ENCODE measurements around the gene ASCC1. TPM values are rescaled to one million over a fixed set of nuclear protein-coding genes. Genes with fewer than 3 reads are reported as not detected.
"Not testable (repeated sequence)": the region's sequence is repeated elsewhere in the genome, so short reads cannot be mapped to it uniquely, and the experiment has no call there.

ASCC1 gene
- total and polyA plus RNA-seq, 2 donors (not counting 3 experiments of a cell fraction or from before 2014, with no cell fraction given): 16.0 to 24.9 TPM

DNA sequence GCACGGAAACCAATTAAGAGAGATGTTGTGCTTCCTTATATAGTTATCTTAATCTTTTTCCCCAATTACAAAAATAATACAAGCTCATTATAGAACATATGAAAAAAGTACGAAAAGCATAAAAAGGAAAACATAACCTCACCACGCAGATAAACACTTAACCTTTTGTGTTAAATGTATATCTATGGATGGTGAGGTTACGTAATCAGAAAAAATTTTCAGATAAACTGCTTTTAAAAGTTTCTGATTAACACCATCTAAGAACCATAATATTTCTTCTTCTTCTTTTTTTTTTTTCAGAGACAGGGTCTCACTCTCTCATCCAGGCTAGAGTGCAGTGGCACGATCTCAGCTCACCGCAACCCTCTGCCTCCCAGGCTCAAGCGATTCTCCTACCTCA lies 78.5 kb downstream of the ASCC1 start:
- H3K9me1 ChIP-seq (replicated peaks; ENCODE audit: control insufficient read depth, extremely low read depth, insufficient read depth, low read length): no peaks in the 10 kb centered on the region
- FAIRE-seq (no peak), DNase-seq (ENCODE audit: low read depth, low spot score) (no peak)
- no peak overlapping the region for H3K27ac ChIP-seq (ENCODE audit: insufficient read depth, low read depth, low read length)
- no peaks in the 10 kb centered on the region for H3K36me3 ChIP-seq (ENCODE audit: control insufficient read depth in 2 of 2, extremely low read depth in 1 of 2, insufficient read depth in 2 of 2, low read length in 2 of 2)
- no peak overlapping the region for H3K4me3 ChIP-seq (replicated peaks in 1 of 3; ENCODE audit: insufficient read depth in 1 of 3, low read depth in 1 of 3, low read length in 3 of 3)
- H3K9ac ChIP-seq (replicated peaks; ENCODE audit: extremely low read depth, insufficient read depth, low read length): no peak overlapping the region
- no peaks in the 10 kb centered on the region for H4K20me1 ChIP-seq (replicated peaks; ENCODE audit: control insufficient read depth, extremely low read depth, insufficient read depth, low read length)
- no peaks in the 10 kb centered on the region for H3K79me2 ChIP-seq (ENCODE audit: control insufficient read depth, insufficient read depth, low read length)
- TF ChIP-seq, protein P1, sequence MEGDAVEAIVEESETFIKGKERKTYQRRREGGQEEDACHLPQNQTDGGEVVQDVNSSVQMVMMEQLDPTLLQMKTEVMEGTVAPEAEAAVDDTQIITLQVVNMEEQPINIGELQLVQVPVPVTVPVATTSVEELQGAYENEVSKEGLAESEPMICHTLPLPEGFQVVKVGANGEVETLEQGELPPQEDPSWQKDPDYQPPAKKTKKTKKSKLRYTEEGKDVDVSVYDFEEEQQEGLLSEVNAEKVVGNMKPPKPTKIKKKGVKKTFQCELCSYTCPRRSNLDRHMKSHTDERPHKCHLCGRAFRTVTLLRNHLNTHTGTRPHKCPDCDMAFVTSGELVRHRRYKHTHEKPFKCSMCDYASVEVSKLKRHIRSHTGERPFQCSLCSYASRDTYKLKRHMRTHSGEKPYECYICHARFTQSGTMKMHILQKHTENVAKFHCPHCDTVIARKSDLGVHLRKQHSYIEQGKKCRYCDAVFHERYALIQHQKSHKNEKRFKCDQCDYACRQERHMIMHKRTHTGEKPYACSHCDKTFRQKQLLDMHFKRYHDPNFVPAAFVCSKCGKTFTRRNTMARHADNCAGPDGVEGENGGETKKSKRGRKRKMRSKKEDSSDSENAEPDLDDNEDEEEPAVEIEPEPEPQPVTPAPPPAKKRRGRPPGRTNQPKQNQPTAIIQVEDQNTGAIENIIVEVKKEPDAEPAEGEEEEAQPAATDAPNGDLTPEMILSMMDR (IDR thresholded peaks at IDR 0.05; ENCODE audit: extremely low read depth in 1 of 2, insufficient read depth in 1 of 2, low read depth in 1 of 2, low read length in 2 of 2): no peak
- no peak overlapping the region for H2AFZ ChIP-seq (ENCODE audit: low read depth, low read length)
- no peak overlapping the region for H3K4me2 ChIP-seq (ENCODE audit: insufficient read depth, low read length)
- no peaks in the 10 kb centered on the region for H3K9me3 ChIP-seq (replicated peaks; ENCODE audit: control insufficient read depth, insufficient read depth, low read length)
- dilution Hi-C loops (cut with MboI; ENCODE audit: extremely low pct_ligation_motif_present, low sequenced_read_pairs) (no loop called here), intact Hi-C loops (cut with micrococcal nuclease) (no loop called here)
- ChIA-PET POLR2A (no interaction called here), CTCF (interaction anchor here (0.6 to 5.8 kb wide), 2 partner anchors 11 to 126 kb away, joined by 3 to 44 read pairs; no protein-coding TSS in a partner anchor)
- H3K27me3 ChIP-seq (ENCODE audit: control insufficient read depth in 2 of 2, insufficient read depth in 2 of 2, low read length in 2 of 2): no peaks in the 10 kb centered on the region
- no peaks in the 10 kb centered on the region for H3K4me1 ChIP-seq (ENCODE audit: control insufficient read depth, extremely low read depth, insufficient read depth, low read length)
- BruUV-seq (replicated peaks): no TSS peak

DNA sequence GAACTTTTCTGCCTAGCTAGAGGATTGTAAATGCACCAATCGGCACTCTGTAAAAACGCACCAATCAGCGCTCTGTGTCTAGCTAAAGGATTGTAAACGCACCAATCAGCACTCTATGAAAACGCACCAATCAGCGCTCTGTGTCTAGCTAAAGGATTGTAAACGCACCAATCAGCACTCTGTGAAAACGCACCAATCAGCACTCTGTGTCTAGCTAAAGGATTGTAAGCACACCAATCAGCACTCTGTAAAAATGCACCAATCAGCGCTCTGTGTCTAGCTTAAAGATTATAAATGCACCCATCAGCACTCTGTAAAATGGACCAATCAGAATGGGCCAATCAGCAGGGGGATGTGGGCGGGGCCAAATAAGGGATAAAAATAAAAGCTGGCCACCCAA lies 79.9 kb downstream of the ASCC1 start:
- H3K9me1 ChIP-seq (replicated peaks; ENCODE audit: control insufficient read depth, extremely low read depth, insufficient read depth, low read length); H3K27me3 ChIP-seq (ENCODE audit: control insufficient read depth in 2 of 2, insufficient read depth in 2 of 2, low read length in 2 of 2); POLR2A ChIA-PET; H3K4me1 ChIP-seq (ENCODE audit: control insufficient read depth, extremely low read depth, insufficient read depth, low read length); H3K27ac ChIP-seq (ENCODE audit: insufficient read depth, low read depth, low read length); H3K4me3 ChIP-seq (replicated peaks in 1 of 3; ENCODE audit: insufficient read depth in 1 of 3, low read depth in 1 of 3, low read length in 3 of 3); BruUV-seq (replicated peaks); H3K79me2 ChIP-seq (ENCODE audit: control insufficient read depth, insufficient read depth, low read length); dilution Hi-C loops (cut with MboI; ENCODE audit: extremely low pct_ligation_motif_present, low sequenced_read_pairs); DNase-seq (ENCODE audit: low read depth, low spot score); FAIRE-seq; H3K9me3 ChIP-seq (replicated peaks; ENCODE audit: control insufficient read depth, insufficient read depth, low read length); H3K4me2 ChIP-seq (ENCODE audit: insufficient read depth, low read length); H2AFZ ChIP-seq (ENCODE audit: low read depth, low read length); intact Hi-C loops (cut with micrococcal nuclease); H3K9ac ChIP-seq (replicated peaks; ENCODE audit: extremely low read depth, insufficient read depth, low read length); H3K36me3 ChIP-seq (ENCODE audit: control insufficient read depth in 2 of 2, extremely low read depth in 1 of 2, insufficient read depth in 2 of 2, low read length in 2 of 2); H4K20me1 ChIP-seq (replicated peaks; ENCODE audit: control insufficient read depth, extremely low read depth, insufficient read depth, low read length): not testable (repeated sequence)
- CTCF ChIA-PET: interaction anchor here (0.6 to 5.8 kb wide), 2 partner anchors 10 to 41 kb away, joined by 4 to 44 read pairs; no protein-coding TSS in a partner anchor
